ENCODE data around the gene HOXC5.

Gene HOXC5

DNA sequence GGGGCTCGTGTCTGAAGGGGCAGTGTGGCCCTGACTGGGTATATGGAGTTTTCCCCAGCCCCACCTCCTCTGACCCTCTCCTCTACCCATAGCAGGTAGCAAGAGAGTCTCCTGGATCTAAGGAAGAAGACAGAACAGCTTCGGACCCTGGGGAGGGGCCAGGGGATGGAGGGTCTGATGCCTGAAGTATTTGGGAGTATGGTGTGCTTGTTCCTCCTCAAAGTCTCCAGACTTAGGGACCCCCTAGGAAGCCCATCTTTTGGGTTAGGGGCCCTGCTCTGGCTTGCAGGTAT lies 24.6 kb upstream of the HOXC5 start:
- DNase-seq, result no peak

GRCh38 chr12:54009171-54010052 lies 23.4 kb upstream of the HOXC5 start:
- DNase-seq, result no peak

- no peak for DNase-seq
Measured at GRCh38 chr12:54010053-54010971, 22.5 kb upstream of the HOXC5 start.

- DNase-seq, result no peak
Measured at GRCh38 chr12:54010972-54011664, 21.7 kb upstream of the HOXC5 start.

DNA sequence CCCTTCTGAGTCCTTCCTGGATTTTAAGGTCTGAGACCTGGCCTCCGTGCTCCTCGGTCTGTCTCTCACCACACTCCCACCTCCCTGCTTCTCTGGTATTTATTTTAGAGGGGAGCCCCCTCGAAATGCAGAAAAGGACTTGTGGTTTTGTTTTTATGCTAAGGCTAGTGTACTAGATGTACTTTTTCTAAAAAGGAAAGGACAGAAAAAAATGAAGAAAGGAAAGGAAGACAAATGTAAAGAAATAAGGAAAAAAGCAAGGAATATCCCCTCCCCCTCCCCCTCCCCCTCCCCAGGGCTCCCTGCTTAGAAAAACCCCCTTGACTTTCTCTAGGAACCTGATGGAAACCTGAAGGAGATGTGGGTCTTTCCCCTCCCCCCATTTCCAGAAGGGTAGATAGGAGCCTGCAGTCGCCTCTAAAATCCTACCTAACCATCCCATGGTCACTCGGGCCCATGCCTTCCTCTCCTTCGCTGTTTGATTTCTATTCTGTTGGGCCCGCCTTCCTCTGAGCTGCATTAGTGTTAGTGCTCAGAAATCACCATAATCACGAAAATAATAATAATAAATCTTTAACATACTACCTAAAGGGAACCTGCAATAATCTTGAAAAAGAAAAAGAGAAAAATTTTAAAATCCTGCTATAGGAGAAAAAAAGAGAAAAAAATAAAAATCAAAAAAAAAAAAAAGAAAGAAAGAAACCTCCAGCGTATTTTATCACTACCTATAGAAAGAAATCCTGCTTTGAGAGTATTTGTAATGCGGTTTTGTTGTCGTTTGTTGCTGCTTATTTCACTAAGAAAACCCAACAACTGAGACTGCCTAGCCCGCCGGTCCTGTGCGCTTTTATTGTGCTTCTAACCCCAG lies 21.0 kb upstream of the HOXC5 start:
- DNase-seq, result no peak

DNA sequence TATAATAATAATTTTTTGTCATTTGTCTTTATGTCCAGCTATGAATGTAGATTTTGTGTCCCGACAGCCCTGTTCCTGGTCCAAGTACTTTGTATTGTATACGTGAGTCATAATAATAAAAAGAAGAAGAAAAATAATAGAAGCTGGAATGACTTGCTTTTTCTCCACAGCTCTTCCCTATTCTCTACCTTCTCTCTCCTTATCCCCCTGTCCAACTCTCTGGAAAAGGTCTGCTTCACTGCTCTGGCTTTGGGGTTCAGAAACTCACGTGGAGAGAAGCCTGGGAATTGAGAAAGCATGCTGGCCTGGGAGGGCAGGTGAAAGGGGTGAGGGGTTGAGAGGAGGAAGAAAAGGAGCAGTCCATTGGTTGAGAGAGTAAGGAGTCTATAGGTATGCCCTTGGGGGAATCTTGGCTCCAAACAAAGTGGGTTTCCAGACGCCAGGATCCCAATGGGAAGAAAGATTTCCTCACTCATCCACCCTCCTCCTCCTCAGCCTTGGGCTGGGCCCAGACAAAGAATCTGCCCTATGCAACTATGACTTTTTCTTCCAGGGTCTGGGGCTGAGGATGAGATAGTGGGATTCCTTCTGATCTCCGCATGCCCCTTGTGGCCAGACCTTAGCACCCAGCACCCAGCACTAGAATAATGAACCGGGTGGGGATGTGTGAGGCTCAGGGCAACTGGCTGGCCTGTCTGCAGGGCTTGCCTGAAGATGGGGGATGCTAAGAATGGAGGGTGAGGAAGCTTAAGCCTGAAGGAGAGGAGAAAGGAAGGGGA lies 20.0 kb upstream of the HOXC5 start:
- no peak for DNase-seq

DNA sequence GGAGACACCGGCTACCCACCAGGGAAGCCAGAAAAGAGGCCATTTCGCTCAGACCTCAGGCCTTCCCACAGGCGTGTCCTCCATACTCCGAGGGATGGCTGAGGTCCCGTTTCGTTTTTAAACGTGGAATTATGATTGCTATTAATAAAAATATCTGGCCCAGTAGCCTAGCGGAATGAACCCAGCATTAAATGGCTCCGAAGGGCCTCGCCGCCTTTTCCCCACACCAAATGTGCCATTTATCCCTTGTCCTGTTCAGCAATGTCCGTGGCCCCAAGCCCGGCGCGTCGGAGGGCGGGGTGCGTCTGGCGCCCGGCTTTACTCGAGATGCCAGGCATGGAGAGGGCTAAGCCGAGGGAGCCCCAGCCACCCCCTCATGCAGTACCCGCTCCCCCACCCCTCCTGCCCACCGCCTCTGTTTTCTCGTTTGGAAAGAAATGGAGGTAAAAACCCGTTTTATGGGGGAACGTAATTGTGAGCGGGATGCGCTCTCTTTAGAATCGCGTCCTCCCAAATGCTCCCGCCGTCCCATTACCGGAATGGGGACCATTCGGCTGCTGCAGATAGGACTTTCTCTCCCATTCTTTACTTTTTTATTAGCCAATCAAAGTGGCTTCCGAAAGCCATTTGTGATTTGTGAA lies 18.4 kb upstream of the HOXC5 start:
- DNase-seq, result no peak

- no peak for DNase-seq
Measured at GRCh38 chr12:54015018-54015931, 17.6 kb upstream of the HOXC5 start.

- no peak for DNase-seq
Measured at GRCh38 chr12:54016051-54016450, 16.8 kb upstream of the HOXC5 start.

- DNase-seq, result no peak
Measured at GRCh38 chr12:54016478-54016964, 16.3 kb upstream of the HOXC5 start.

DNA sequence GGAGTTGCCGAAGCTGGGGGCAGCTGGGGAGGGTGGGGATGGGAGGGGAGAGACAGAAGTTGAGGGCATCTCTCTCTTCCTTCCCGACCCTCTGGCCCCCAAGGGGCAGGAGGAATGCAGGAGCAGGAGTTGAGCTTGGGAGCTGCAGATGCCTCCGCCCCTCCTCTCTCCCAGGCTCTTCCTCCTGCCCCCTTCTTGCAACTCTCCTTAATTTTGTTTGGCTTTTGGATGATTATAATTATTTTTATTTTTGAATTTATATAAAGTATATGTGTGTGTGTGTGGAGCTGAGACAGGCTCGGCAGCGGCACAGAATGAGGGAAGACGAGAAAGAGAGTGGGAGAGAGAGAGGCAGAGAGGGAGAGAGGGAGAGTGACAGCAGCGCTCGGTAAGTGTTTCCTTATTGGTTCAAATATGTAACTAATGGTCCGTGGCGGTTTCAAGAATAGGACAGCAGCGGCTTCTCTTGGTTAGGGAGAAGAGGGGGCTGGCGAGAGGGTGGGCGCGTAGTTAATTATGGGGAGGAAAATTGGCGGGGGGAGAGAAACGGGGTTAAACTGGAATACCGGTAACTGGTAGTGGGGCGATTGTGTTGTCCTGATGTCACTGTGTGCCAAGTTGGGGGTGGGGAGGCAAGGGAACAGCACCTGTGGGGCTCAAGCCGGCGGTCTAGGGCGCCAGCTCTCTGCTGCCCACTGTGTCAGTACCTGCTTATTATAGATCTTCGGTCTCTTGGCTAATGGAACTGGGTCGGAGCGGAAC lies 15.6 kb upstream of the HOXC5 start:
- DNase-seq, result no peak

GRCh38 chr12:54017878-54018467 lies 14.9 kb upstream of the HOXC5 start:
- peak; percentile 83 to 86 for DNase-seq

DNA sequence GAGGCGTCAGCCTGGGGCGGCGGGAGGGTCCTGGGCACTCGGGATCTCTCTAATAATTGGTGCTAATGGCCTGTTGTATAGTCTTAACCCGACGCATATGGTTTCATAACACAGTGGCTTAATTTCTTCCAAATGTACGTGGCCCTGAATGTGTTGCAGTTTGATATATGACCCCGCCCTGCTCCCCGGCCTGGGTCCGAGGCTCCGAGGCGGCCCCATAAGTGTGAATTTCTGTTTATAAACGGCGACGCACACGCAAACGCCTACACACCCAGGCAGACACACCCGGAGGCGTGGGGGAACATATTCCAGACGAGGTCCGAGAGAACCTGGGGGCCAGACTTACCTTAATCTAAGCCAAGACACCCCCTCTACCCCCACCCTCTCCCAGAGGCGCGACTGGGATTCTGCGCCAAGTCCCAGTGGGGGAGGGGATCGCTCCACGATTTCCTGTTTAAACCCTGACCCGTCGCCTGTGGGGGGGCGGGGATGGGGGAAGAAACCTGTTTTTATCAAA lies 14.3 kb upstream of the HOXC5 start:
- DNase-seq, result no peak

- DNase-seq, result no peak
Measured at GRCh38 chr12:54019091-54019811, 13.6 kb upstream of the HOXC5 start.

DNA sequence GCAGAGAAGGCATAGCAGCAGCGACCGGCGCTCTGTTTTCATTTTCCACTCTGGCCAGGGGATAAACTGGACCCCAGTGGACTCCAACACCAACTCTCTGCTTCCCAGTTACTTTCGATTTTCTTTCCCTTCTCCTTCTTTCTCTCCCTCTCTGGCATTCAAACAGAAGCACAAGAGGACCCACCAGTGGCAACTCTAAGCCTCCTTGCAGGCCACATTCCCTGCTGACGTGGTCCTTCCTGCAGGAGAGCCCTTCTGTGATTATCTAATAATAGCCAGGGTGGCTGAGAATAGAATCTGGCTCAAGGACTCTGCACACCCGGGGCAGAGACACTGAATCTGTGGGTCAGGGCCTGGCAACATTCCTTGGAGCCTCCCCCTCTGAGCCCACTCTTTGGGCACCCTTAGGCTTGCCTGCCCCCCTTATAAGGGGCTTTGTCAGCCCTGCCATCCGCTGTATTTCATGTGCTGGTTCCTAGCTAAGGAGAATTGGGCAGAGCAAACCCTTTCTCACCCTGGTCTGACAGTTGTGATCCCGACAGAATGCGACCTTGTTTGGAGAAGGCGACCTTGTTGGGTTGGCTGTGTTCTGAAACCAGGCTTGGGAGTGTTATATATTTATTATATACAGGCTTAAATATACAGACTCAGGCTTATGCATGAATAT lies 12.8 kb upstream of the HOXC5 start:
- no peak for DNase-seq

DNA sequence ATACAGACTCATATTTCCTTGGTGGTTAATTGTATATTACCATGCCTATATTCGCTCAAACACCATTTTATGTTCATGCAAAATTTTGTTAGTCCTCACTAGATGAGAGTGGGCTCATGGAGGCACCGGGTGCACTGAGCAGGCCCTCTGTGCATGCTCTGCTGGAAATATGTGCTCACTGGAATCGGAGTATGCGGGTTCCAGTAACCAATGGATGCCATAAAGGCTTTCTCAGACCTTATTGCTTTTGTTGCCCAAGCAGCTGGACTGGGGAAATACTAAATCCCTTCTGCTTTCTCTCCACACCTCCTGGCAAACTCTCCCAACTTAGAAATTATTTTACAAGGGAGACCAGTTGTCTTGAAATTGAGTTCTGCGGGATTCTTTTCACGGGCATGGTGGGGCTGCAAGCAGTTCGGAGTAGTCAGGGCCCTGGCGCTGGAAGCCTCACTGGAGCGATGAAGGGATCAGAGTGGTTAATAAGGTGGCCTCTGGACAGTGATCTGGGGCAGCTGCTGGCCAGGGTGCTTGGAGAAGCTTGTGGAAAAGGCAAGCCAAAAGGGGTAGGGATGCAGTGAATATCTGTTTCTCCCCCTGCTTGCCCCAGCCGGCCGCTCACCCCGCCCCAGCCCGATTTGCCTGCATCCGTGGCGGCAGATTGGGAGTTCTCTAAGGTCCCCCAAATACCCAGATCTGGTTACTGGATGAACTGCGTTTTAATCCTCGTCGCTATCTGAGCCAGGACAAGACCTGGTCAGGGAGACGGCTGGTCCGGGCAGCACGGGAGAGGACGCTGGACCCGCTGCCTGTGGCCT lies 12.1 kb upstream of the HOXC5 start:
- DNase-seq, result no peak

Measured in CD4-positive, alpha-beta T cell treated with Interleukin-4 for 1 hour (primary cell).